GM18499 (cell line): ENCODE results near the gene C16orf74.

Source experiments
- ATAC-seq: cut with Tn5 transposase; IDR thresholded peaks from one replicate; pipeline ENCODE4 v1.9.1; 2021; ENCODE audit warnings: moderate number of reproducible peaks; ENCODE audit not compliant: insufficient read depth, unreplicated experiment

The C16orf74 gene

DNA sequence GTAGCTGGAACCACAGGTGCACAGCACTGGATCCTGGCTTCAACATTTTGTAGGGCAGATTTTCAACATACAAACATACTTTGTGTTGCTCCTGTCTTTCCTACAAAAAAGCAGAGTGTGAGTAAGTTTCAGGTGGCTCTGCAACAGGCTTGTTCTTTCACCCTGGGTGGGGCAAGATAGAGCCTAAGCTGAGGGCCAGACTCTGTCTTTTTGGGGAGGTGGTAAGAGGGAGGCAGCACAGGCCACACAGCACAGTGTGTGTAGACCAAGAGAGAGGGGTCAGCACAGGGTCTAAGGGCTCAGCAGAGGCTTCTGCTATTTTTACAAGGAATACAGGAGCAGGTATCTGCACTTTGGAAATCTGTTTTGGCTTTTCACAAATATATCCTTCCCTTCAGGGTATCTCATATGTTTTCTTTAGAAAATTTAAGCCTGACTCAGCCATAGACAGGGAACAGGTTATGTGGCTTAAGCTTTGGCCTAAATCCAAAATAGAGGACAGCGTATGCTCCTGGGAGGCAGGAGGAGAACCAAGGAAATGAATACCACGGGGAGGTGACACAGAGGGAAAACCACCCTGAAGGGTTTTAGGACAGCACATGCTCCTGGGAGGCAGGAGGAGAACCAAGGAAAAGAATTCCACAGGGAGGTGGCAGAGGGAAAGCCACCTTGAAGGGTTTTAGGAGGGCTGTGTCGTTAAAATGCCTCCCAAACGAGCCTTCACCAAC, 26.9 kb upstream of the C16orf74 start:
- no peak for ATAC-seq

DNA sequence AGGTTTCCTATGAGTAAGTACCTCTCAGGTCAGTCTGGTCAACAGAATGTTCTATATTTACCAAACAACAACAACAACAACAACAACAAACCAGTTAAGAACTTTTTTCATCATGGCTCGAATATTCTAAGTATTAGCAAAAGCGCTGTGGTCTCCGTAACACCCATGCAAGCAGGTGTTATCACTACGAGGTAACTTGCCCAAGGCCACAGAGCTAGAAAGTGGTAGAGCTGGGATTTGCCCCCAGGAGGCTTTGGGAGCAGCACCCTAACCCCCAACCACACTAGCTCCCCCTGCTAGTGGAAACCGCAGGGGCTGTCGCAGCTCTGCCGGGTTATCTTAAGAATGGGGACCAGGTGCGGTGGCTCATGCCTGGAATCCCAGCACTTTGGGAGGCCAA, 23.9 kb upstream of the C16orf74 start:
- no peak for ATAC-seq

DNA sequence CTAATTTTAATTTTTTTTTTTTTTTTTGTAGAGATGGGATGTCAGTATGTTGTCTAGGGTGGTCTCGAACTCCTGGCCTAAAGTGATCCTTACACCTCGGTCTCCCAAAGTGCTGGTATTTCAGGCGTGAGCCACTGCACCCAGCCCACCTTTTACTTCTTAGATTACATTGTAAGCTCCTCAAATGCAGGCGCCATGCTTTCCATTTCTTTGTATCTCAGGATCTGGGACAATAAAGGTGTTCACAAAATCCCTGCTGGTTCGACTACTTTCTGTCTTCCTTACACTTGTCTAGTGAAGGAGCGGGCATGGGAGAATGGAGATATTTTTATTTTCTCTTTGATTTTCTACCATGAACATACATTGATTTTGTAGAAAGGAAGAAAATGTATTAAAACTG, 23.2 kb upstream of the C16orf74 start:
- ATAC-seq, result no peak

DNA sequence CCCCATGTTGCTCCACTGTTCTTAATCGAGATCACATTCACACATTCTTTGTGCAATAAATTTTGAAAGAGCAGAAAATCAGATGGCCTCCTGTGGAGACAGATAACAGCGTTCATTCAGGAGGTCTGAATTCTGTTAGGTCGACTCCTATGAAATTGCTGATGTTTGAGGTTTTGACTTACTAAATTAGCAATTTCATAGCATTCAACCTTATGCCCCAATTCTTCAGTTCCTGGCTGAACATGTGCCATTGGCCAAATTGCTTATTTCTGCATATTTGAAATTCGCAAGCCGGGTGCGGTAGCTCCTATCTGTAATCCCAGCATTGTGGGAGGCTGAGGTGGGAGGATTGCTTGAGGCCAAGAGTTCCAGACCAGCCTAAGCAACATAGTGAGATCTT, 22.1 kb upstream of the C16orf74 start:
- no peak for ATAC-seq

DNA sequence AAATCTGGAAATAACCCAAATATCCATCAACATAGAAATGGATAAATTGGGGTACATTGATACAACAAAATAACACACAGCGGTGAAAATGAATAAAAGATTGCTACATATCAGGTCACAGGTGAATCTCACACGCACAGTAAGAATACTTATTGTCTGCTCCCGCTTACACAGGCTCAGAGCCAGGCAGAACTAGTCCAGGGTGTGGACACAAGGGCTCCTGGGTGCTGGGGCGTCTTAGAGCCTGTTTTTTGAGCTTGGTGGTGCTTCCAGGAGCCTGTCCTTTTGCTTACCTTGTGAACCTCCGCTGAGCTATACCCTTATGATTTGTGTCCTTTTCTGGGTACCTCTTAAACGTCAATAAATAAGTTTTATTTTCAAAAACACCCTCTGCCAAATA, 19.8 kb upstream of the C16orf74 start:
- ATAC-seq, result no peak

DNA sequence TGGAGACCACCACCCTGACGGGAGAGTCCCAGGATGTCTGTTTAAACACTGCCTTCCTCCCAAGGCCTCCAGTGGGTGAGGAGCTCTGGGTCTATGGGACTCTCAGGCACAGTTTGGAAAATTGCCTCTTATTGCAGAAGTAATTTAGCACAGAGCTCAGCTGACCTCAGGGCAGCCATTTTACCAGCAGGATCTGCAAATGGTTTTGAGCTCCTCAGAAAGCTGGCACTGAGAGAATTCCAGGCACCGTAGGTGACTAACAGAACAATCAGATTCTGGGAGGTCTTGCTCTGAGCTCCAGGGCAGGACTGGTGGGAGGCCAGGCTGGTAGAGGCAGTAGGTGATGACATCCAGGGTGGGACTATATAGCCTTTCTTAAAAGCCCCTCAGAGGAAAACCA, 17.3 kb upstream of the C16orf74 start:
- ATAC-seq, result no peak

DNA sequence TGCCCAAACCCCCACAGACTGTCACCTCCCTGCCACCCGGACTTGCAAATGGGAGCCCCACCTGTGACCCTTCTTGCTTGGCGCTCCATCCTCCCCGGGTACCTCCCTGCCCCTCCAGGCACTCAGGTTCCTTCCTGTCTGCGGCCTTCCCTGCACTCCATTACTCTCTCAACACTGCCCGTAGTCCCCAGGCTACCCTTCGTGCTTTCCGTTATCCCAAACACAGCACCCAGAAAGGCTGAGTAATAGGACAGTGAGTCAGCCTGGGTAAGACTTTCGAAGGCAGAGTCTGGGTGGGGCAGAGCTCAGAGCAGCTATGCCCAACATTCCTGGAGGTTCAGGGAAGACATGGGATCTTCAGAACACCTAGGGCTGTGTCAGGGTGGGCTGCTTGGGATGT, 16.6 kb upstream of the C16orf74 start:
- no peak for ATAC-seq

DNA sequence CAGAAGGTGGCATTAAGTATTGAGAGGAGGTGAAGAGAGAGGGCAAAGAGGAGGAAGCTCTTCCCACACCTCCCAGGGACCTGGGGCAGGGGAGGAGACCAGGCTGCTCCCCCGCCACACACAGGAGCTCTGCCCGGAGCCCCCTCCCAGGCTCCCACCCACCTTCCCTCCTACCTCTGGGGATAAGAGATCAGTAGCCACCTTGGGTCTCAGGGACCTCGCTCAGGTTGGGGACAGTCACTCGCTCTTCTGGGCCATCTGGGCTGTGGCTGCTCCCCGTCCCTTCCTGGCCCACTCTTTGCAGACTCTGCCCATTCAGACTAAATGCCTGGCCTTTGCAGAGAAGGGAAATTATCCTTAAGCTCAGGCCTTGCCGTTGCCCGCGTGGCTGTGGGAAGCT, 14.9 kb upstream of the C16orf74 start:
- ATAC-seq, result no peak

DNA sequence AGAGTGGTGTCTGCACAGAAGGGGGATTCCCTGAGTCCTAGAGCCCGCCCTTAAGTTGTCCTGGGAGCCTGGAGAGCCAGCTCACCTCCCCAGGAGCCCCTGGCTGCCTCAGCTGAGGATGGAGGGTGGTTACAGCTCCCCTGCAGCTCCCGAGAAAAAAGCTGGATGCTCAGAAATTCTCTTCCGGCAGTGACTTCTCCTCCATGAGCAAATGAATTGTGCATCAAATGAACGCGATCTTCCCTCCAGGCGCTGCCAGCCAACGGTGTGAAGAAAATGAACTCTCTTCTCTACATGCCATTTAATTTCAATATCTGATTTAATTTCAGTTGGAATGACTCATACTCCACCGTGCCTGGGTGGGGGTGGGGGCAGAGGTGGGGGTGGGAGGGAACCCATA, 14.3 kb upstream of the C16orf74 start:
- no peak for ATAC-seq

DNA sequence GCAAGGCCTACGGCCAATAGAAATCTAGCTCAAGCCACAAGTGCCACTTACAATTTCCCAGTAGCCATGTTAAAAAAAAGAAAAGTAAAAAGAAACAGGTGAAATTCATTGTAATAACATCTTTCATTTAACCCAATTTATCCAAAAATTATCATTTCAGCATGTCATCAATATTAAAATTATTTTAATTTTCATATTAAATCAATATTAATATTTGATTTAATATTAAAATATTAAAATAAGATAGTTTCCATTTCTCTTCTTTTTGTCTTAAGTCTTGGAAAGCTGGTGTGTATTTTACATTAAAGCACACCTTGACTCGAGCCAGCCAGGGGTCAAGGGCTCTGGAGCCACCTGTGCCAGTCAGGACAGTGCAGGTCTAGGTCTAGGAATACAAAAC, 12.7 kb upstream of the C16orf74 start:
- no peak for ATAC-seq

DNA sequence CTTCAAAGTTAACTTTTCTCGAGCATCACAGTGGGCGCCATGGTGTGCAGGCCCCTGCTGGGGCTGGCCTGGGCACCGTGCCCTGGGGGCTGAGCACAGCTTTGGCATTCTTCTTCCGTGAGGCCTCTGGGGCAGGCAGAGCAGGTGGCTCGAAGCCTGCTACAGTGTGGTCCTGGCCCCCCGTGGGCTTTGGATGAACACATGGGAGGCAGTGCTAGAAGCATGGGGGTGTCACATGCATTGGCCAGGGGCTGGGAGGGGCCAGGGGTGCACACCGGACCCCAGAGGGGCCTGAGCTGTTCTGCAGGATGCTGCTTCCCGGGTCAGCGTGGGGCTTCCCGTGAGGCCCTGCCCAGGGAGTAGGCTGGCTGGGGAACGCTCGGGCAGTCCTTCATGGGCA, 12.1 kb upstream of the C16orf74 start:
- ATAC-seq, result no peak

DNA sequence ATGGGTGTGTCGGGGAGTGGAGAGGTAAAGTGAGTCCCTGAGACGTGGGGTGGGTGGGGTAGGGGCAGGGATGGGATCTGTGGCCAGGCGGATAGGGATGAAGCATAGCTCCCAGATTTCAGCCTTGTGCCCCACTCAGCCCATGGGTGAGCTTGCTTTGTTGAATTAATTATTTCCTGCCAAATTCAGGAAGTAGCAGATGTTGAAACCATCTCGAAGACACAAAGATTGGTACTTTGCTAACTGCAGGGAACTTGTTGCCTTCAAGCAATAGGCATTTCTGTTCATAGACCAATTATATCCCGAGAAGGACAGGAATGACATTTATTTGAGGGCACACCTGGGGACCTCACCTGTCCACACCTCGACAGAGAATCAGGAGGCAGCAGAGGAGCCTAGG, 11.0 kb upstream of the C16orf74 start:
- ATAC-seq, result no peak

DNA sequence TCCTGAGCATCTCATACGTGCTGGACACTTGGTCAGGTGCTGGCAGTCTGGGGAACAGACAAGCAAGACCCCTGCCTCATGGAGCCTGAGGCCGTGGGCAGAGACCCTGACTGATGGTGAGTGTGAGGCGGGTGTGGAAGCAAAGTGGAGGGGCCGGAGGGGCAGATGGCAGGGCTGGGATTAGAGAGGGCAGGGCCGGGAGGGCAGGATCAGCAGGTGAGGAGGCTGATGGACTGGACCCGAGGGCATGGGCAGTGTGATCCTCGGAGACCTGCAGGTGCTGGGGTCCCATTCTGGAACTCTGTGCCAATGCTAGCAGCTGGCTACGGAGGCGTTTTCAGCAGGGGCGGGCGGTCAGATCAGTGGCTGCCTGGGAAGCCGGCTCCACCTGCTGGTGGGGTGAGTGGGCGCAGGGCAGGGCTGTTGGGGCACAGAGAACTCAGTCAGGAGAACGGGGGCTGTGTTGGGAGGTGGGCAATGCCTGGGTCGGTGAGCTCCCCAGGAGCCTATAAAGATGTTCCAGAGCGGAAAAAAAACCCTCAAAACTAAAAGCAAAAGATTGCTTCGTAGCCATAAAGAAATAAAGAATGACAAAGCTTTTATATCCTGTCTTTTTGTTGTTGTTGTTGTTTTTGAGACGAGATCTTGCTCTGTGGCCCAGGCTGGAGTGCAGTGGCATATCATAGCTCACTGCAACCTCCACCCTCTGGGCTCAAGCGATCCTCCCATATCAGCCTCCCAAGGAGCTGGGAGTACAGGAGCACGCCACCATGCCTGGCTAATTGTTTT, 8.9 kb upstream of the C16orf74 start:
- no peak for ATAC-seq

DNA sequence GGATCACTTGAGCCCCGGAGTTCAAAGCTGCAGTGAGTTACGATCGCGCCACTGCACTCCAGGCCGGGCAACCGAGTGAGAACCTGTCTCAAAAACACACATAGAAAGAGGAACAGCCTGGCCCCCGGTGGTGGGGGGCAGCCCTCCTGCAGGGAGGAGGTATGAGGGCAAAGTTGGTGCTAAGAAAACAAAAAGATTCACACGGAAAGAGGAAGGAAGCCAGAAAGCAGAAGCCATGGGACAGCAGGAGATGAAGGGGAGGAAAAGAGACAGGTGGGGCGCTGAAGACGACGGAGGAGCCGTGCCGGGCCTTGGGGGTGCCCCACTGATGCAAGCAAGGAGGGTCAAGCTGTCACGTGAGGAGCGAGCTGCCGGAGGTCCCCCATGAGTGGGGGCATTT, 8.2 kb upstream of the C16orf74 start:
- no peak for ATAC-seq

DNA sequence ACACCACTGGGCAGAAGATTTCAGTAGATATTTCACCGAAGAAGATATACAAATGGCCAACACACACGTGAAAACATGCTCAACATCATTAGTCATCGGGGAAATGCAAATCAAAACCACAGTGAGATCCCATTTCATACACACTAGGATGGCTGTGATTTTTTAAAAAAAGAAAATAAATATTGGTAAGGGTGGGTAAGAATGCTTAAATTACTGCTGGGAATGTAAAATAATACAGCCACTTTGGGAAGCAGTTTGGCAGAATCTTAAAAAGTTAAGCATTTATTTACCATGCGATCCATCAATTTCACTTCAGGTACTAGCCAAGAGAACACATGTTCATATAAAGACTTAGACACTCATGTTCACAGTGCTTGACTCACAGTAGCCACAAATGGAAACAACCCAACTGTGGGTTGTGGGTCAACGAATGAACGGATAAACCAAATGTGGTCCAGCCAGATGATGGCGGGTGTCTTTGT, 6.5 kb upstream of the C16orf74 start:
- peak; percentile 27 for ATAC-seq

DNA sequence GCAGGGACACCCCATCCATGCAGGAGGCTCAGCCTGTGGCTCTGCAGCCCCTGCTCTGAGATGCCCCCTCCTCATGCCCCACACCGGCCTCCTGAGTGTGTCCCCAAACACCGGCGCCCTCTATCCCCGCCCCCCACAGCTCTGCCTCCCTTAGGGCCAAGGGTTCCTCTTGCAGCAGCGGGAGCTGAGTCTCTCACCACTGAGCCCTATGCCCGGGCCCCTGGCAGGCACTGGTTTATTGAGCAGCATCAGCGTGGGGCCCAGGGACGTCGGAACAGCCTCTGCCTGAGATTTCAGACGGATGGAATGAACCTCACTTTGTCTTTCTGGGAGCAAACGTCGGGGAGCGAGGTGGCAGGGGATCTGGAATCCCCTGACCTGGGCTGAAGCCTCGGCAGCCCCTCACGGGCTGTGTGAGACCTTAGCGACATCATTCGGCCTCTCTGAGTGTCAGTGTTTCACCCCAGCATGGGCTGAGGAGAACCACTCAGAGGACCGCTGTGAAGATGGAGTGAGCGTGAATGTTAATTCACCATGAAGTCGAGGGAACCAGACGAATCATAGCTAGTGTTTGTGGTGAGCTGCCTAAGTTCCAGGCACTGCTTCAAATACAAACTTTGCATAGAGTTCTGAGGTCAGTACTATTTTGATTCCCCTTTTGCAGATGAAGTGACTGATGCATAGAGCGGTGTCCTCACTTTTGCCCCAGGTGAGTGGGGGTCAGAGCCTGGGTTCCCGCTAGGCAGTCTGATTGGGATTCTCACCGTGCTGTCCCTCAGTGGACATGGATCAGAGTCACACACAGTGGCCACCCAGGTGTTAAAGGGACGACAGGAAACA, 5.3 kb upstream of the C16orf74 start:
- ATAC-seq, result peak; percentile 30

DNA sequence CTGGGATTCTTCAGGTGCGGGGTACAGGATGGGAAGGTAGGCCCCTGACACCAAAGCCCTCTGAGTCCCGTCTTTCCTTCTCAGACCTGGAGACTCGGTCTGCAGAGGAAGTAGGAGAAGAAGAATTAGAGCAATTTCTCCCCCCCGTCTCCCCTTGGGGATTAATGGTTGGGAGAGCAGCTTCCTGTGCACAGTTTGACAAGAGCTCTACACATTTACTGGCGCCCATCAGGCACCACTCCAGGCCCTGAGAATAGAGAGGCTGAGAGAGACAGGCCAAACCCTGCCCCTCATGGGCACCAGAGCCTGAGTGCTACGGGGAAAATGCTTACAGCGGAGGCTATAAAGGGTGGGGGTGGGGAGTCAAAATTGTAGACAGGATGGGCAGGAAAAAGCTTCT, 3.5 kb upstream of the C16orf74 start:
- ATAC-seq, result no peak

DNA sequence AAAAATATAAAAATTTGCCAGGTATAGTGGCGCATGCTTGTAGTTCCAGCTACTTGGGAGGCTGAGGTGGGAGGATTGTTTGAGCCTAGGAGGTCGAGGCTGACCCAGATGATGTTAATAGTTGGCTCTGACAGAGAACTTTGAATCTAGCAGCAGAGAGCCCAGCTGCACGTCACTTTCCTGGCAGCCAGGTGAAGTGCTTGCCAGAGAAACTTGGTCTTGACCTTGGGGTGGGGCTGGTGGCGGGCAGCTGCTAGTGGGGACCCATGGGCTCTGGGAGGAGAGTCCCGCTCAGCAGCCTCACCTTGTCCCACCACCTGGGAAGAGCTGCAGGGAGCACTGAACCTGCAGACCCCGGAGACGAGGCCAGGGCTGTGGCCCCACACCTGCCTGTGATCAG, 3.1 kb upstream of the C16orf74 start:
- ATAC-seq, result no peak

DNA sequence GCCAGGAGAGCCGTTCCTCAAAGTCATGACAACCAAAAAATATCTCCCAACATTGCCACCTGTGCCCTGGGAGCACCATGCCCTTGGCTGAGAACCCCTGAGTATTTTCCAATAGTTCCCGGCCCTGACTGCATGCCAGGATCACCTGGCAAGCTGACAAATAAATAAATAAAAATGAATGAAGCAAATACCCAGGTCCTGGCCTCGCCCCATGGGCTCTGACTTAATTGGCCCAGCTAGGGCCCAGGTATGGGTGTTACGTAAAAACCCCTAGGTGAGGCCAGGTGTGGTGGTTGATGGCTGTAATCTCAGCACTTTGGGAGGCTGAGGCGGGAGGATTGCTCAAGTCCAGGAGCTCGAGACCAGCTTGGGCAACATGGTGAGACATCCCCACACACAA, 2.7 kb upstream of the C16orf74 start:
- no peak for ATAC-seq

DNA sequence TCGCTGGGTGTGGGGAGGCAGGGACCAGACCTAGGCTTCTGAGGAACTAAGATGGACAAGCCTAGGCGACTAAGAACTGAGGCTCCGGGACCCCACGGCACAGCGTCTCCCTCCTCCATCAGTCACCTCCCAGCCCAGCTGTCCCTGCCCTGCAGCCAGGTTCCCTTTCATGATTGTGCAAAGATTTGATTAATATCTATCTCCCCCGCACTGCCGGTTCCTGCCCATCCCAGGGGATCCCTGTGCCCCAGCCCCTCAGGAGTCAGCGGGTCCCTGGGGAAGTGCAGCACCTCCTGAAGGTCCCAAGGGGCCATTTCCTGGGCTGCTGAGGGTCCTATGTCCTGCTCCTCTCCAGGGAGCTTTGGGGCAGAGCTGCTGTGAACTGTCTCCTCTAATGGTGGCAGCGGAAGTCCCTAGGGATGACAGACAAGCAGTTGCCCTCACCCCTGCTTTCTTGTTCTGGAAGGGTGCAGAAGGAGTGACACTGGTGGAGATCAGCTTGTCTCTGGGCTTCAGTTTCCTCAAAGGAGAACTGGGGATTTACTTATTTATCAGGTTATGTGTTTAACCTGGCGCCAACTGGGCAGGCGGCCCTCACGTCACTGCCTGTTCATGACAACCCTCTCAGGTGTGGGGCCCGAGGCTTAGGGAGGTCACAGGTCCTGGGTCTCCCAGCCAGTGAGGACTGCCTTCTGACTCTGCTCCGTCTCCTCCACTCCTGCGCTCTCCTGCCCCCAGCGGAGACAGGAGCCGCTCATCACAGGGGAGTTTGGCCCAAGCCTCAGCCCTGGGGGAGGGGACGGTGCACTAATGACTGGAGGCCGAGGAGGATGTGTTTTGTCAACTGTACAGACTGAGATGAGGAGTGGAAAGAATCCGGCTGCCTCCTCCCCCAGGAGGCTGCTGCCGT, 1.9 kb upstream of the C16orf74 start:
- no peak for ATAC-seq
